HCT116 (cell line): ENCODE data around the gene RRBP1. TPM values are rescaled to one million over a fixed set of nuclear protein-coding genes. Genes with fewer than 3 reads are reported as not detected.

ENCODE experiments used
- ATAC-seq: fragments of 200-7000 bp; cut with Tn5 transposase; 2 replicates; pipeline ENCODE4 v1.9.1; 2020; ENCODE audit warnings: mild to moderate bottlenecking, moderate library complexity
- BruUV-seq: library from RNA; stranded (reverse); fragments of 400-500 nt; replicated peaks from 2 replicates; lab custom pipeline; 2021; lab: Mats Ljungman, UMichigan
- CTCF ChIA-PET: fragments of 300-600 bp; sonication (Branson Sonifier 250); formaldehyde crosslinking; loops from one replicate; lab custom pipeline; 2021; ENCODE audit warnings: antibody characterized with exemption; lab: Charles Lee
- POLR2A ChIA-PET: fragments of 300-600, 350-600 bp; sonication (Branson Sonifier 250); formaldehyde crosslinking; loops from one replicate; lab custom pipeline; 2021; ENCODE audit warnings: antibody characterized with exemption; lab: Charles Lee
- RAD21 ChIA-PET, 2 experiments: fragments of 300-600 bp; sonication (Branson Sonifier 250); formaldehyde crosslinking; loops; one replicate each; lab custom pipeline; 2023; ENCODE audit warnings: low total read pairs in 2 of 2; ENCODE audit not compliant: uncharacterized antibody in 2 of 2, unreplicated experiment in 2 of 2, low non-redundant PET in 1 of 2; lab: Charles Lee
- DNase-seq: peaks from one replicate; pipeline ENCODE4 v3.0.0-alpha.2; 2010; ENCODE audit warnings: low read depth, low spot score
- H2AFZ ChIP-seq: fragments of 200-600 bp; shearing (Covaris generic), sonication (generic); 2 replicates; pipeline ENCODE4 v1.6.1; 2017; ENCODE audit warnings: low read depth, mixed run types, mixed read lengths, antibody characterized with exemption, low read length; ENCODE audit not compliant: poor library complexity, severe bottlenecking
- H3K27ac ChIP-seq: 2 replicates; pipeline ENCODE4 v1.5.1; 2012; ENCODE audit warnings: low read depth, low read length
- H3K27me3 ChIP-seq: fragments of 200-600 bp; sonication (generic); 2 replicates; pipeline ENCODE4 v1.6.1; 2016; ENCODE audit warnings: mixed run types, low read length, mixed read lengths; ENCODE audit not compliant: insufficient read depth
- H3K36me3 ChIP-seq, 2 experiments: fragments of 200-500 bp in 1 of 2; fragments of 200-600 bp in 1 of 2; sonication (Bioruptor generic) in 1 of 2; sonication (generic) in 1 of 2; 2 replicates each; pipeline versions ENCODE4 v1.5.1 to v1.6.1; 2014 to 2016; ENCODE audit warnings: low read length in 2 of 2, inconsistent platforms in 1 of 2, mixed read lengths in 1 of 2, mixed run types in 1 of 2; ENCODE audit not compliant: insufficient read depth in 2 of 2, control insufficient read depth in 1 of 2
- H3K4me1 ChIP-seq, 2 experiments: fragments of 200-600 bp in 1 of 2; sonication (generic) in 1 of 2; 2 replicates each; pipeline versions ENCODE4 v1.5.1 to v1.6.1; 2012 to 2017; ENCODE audit warnings: low read length in 2 of 2, inconsistent platforms in 1 of 2, mild to moderate bottlenecking in 1 of 2, mixed read lengths in 1 of 2, mixed run types in 1 of 2, moderate library complexity in 1 of 2; ENCODE audit not compliant: insufficient read depth in 2 of 2, control insufficient read depth in 1 of 2
- H3K4me2 ChIP-seq: fragments of 200-600 bp; sonication (generic); 2 replicates; pipeline ENCODE4 v1.6.1; 2017; ENCODE audit warnings: mixed run types, low read length, mixed read lengths
- H3K4me3 ChIP-seq, 2 experiments: fragments of 200-600 bp in 1 of 2; sonication (generic) in 1 of 2; replicated peaks in 1 of 2; 2 replicates each; pipeline ENCODE4 v1.5.1; 2011 to 2016; ENCODE audit warnings: low read length in 2 of 2, control low read depth in 1 of 2, low read depth in 1 of 2, mild to moderate bottlenecking in 1 of 2, mixed read lengths in 1 of 2, mixed run types in 1 of 2
- H3K79me2 ChIP-seq: fragments of 200-600 bp; sonication (generic); 2 replicates; pipeline ENCODE4 v1.6.1; 2017; ENCODE audit warnings: mild to moderate bottlenecking, mixed run types, low read length, moderate library complexity, mixed read lengths; ENCODE audit not compliant: insufficient read depth
- H3K9ac ChIP-seq: fragments of 200-600 bp; sonication (generic); 2 replicates; pipeline ENCODE4 v1.6.1; 2016; ENCODE audit warnings: low read length, mixed read lengths
- H3K9me2 ChIP-seq: fragments of 200-600 bp; sonication (generic), shearing (Covaris generic); 2 replicates; pipeline ENCODE4 v1.6.1; 2017; ENCODE audit warnings: mixed run types, mild to moderate bottlenecking, moderate library complexity; ENCODE audit not compliant: insufficient read depth
- H3K9me3 ChIP-seq, 2 experiments: fragments of 200-500 bp in 1 of 2; fragments of 200-600 bp in 1 of 2; sonication (Bioruptor generic) in 1 of 2; sonication (generic) in 1 of 2; 2 replicates each; pipeline ENCODE4 v1.6.1; 2014 to 2017; ENCODE audit warnings: low read length in 2 of 2, mixed read lengths in 2 of 2, inconsistent platforms in 1 of 2, low read depth in 1 of 2, mild to moderate bottlenecking in 1 of 2, mixed run types in 1 of 2, moderate library complexity in 1 of 2; ENCODE audit not compliant: control insufficient read depth in 1 of 2, insufficient read depth in 1 of 2
- H4K20me1 ChIP-seq: fragments of 200-600 bp; sonication (generic), shearing (Covaris generic); 2 replicates; pipeline ENCODE4 v1.6.1; 2017; ENCODE audit warnings: mixed run types, mild to moderate bottlenecking, moderate library complexity; ENCODE audit not compliant: insufficient read depth
- CBX3 ChIP-seq: IDR thresholded peaks from 2 replicates; pipeline ENCODE4 v1.6.1; 2012; ENCODE audit warnings: low read depth
- CEBPB ChIP-seq: IDR thresholded peaks from 2 replicates; pipeline ENCODE4 v1.6.1; 2012; ENCODE audit warnings: low read depth
- CTCF ChIP-seq, 3 experiments: fragments of 200-600 bp in 1 of 3; sonication (generic) in 1 of 3; IDR thresholded peaks in 2 of 3; conservative IDR thresholded peaks in 1 of 3; 2 replicates each; pipeline ENCODE4 v1.5.1; 2012 to 2017; ENCODE audit warnings: low read depth in 2 of 3, low read length in 2 of 3, antibody characterized with exemption in 1 of 3, borderline replicate concordance in 1 of 3, control low read depth in 1 of 3, mild to moderate bottlenecking in 1 of 3, mixed read lengths in 1 of 3, mixed run types in 1 of 3, moderate library complexity in 1 of 3; ENCODE audit not compliant: insufficient read depth in 1 of 3
- EGR1 ChIP-seq: IDR thresholded peaks from 2 replicates; pipeline ENCODE4 v1.6.1; 2012; ENCODE audit warnings: low read depth
- ELF1 ChIP-seq: IDR thresholded peaks from 2 replicates; pipeline ENCODE4 v1.6.1; 2012; ENCODE audit warnings: low read depth, borderline replicate concordance
- EZH2 ChIP-seq: fragments of 200-600 bp; sonication (generic); IDR thresholded peaks from 2 replicates; pipeline ENCODE4 v1.6.1; 2017; ENCODE audit warnings: antibody characterized with exemption, mixed run types
- FOSL1 ChIP-seq: IDR thresholded peaks from 2 replicates; pipeline ENCODE4 v1.6.1; 2012; ENCODE audit warnings: low read depth
- MAX ChIP-seq: IDR thresholded peaks from 2 replicates; pipeline ENCODE4 v1.6.1; 2012
- POLR2A ChIP-seq: IDR thresholded peaks from 2 replicates; pipeline ENCODE4 v1.7.0; 2011; ENCODE audit warnings: borderline replicate concordance; ENCODE audit not compliant: insufficient read depth, insufficient read length; ENCODE audit errors: extremely low read depth
- POLR2AphosphoS5 ChIP-seq: IDR thresholded peaks from 2 replicates; pipeline ENCODE4 v1.6.1; 2011; ENCODE audit warnings: mild to moderate bottlenecking, low read depth, low read length, moderate library complexity
- RAD21 ChIP-seq: IDR thresholded peaks from 2 replicates; pipeline ENCODE4 v1.6.1; 2012; ENCODE audit warnings: low read depth, mild to moderate bottlenecking
- REST ChIP-seq: IDR thresholded peaks from 2 replicates; pipeline ENCODE4 v1.6.1; 2012; ENCODE audit warnings: low read depth
- SIN3A ChIP-seq: IDR thresholded peaks from 2 replicates; pipeline ENCODE4 v1.6.1; 2012; ENCODE audit warnings: low read depth
- SP1 ChIP-seq: IDR thresholded peaks from 2 replicates; pipeline ENCODE4 v1.6.1; 2012; ENCODE audit warnings: low read depth
- SRF ChIP-seq: IDR thresholded peaks from 2 replicates; pipeline ENCODE4 v1.6.1; 2012; ENCODE audit warnings: low read depth
- TCF7L2 ChIP-seq: IDR thresholded peaks from 2 replicates; pipeline ENCODE4 v1.7.0; 2011; ENCODE audit warnings: borderline replicate concordance, inconsistent platforms; ENCODE audit not compliant: insufficient read depth, insufficient read length; ENCODE audit errors: extremely low read depth
- YY1 ChIP-seq: IDR thresholded peaks from 2 replicates; pipeline ENCODE4 v1.6.1; 2011; ENCODE audit warnings: low read length, low read depth, moderate library complexity, mild to moderate bottlenecking; ENCODE audit not compliant: insufficient replicate concordance; ENCODE audit errors: extremely low read depth
- ZBTB33 ChIP-seq: IDR thresholded peaks from 2 replicates; pipeline ENCODE4 v1.6.1; 2011; ENCODE audit warnings: mild to moderate bottlenecking, low read length, moderate library complexity; ENCODE audit not compliant: insufficient replicate concordance; ENCODE audit errors: extremely low read depth
- ZFX ChIP-seq: fragments of 450-650 bp; IDR thresholded peaks from 2 replicates; pipeline ENCODE4 v1.6.1; 2017
- ZNF274 ChIP-seq: fragments of 200-500 bp; sonication (Bioruptor generic); IDR thresholded peaks from 2 replicates; pipeline ENCODE4 v1.6.1; 2014; ENCODE audit warnings: mild to moderate bottlenecking, low read depth, low read length, inconsistent platforms
- intact Hi-C: fragments of 100-400 bp; cut with micrococcal nuclease; formaldehyde crosslinking; loops from 2 replicates; pipeline ENCODE4 v1.10.0; 2022
- total RNA-seq: library from RNA; stranded (reverse); gene quantifications from one replicate; pipeline ENCODE4 v1.2.1, GENCODE V29; 2021; ENCODE audit not compliant: unreplicated experiment

Gene RRBP1
- total RNA-seq, 1 experiment from 2014 or later = 123 TPM

GRCh38 chr20:17633850-17634500 is 48.1 kb downstream of the RRBP1 start:
- ATAC-seq (no peak), DNase-seq (no peak)
- no TSS peak for BruUV-seq
- H3K9me3 ChIP-seq = no peaks in the 10 kb centered on the region
- no peak overlapping the region for H3K4me3 ChIP-seq
- ChIA-PET POLR2A (no interaction called here), RAD21 (no interaction called here), CTCF (interaction anchor here (1.1 kb wide), 1 partner anchor 832 kb away, joined by 3 read pairs; no protein-coding TSS in a partner anchor)
- H3K9ac ChIP-seq = no peak overlapping the region
- H3K36me3 ChIP-seq = peaks cover 25% of the 10 kb centered on the region in 2 experiments; a peak in 3 of 4 replicates
- no peaks in the 10 kb centered on the region for H3K9me2 ChIP-seq
- no peak overlapping the region for H2AFZ ChIP-seq
- no peaks in the 10 kb centered on the region for H3K79me2 ChIP-seq
- intact Hi-C loops = no loop called here
- H3K27me3 ChIP-seq = no peaks in the 10 kb centered on the region
- TF ChIP-seq CTCF (IDR thresholded peaks at IDR 0.05 in 2 of 3, conservative IDR thresholded peaks at IDR 0.05 in 1 of 3; ENCODE audit: borderline replicate concordance in 1 of 3, insufficient read depth in 1 of 3, low read depth in 2 of 3, low read length in 2 of 3) (no peak), ELF1 (no peak), TCF7L2 (no peak), ZFX (no peak), REST (no peak), YY1 (no peak), ZNF274 (no peak), RAD21 (no peak), CEBPB (no peak), SP1 (no peak), EZH2 (no peak), SIN3A (no peak), SRF (no peak), FOSL1 (no peak), MAX (no peak), ZBTB33 (no peak), CBX3 (no peak), POLR2AphosphoS5 (no peak), EGR1 (no peak), POLR2A (no peak)
- TF ChIP-seq, all 23 proteins: peak for 0
- no peaks in the 10 kb centered on the region for H3K4me1 ChIP-seq
- H3K4me2 ChIP-seq = no peak overlapping the region
- no peaks in the 10 kb centered on the region for H4K20me1 ChIP-seq
- no peak overlapping the region for H3K27ac ChIP-seq
